ENCODE data around the gene TUBA3E. TPM values are rescaled to one million over a fixed set of nuclear protein-coding genes. Genes with fewer than 3 reads are reported as not detected.
"Not testable (repeated sequence)": the region's sequence is repeated elsewhere in the genome, so short reads cannot be mapped to it uniquely, and the experiment has no call there.

The TUBA3E gene
- polyA plus RNA-seq, 3 donors: not detected

- peak overlapping the region; percentile 67 to 90 (median 80) for H3K4me3 ChIP-seq (replicated peaks in 1 of 3; ENCODE audit: low read depth in 2 of 3, low read length in 3 of 3)
- not testable (repeated sequence) for H3K9me3 Mint-ChIP-seq; H3K36me3 Mint-ChIP-seq; DNase-seq; H3K36me3 ChIP-seq (replicated peaks in 1 of 2; ENCODE audit: control insufficient read depth in 1 of 2, insufficient read depth in 2 of 2, low read length in 2 of 2); H3K9me3 ChIP-seq (replicated peaks in 1 of 2; ENCODE audit: control insufficient read depth in 1 of 2, insufficient read depth in 1 of 2, low read length in 2 of 2); H4K20me1 ChIP-seq (ENCODE audit: insufficient read depth, low read length); H3K27me3 ChIP-seq (ENCODE audit: control insufficient read depth in 2 of 2, insufficient read depth in 2 of 2, low read length in 2 of 2); H3K27me3 Mint-ChIP-seq (ENCODE audit: low read depth in 3 of 3)
- WGBS (ENCODE audit: insufficient coverage): 34% methylated on average over 22 of the region's 38 CpGs
- peak overlapping the region; percentile 85 for H3K4me2 ChIP-seq (replicated peaks; ENCODE audit: extremely low read depth, low read length, poor library complexity, severe bottlenecking)
- Mint-ChIP-seq H3K27ac (peak overlapping the region; percentile 88 to 97 (median 92)), H3K4me1 (peaks cover 21% of the 10 kb centered on the region), H3K4me3 (peak overlapping the region; percentile 83 to 92)
- intact Hi-C loops (cut with micrococcal nuclease): loop anchor here in 1 of 2 donors (2.0 to 10.0 kb wide), 2 partner anchors 164 to 306 kb away; no protein-coding TSS in a partner anchor
- H2AFZ ChIP-seq (ENCODE audit: insufficient read depth, low read depth, low read length, poor library complexity, severe bottlenecking): peak overlapping the region; percentile 99
- H3K9ac ChIP-seq (ENCODE audit: insufficient read depth, low read length, poor library complexity, severe bottlenecking): peak overlapping the region; percentile 79
- peaks cover 17 to 25% of the 10 kb centered on the region in 2 donors for H3K4me1 ChIP-seq (ENCODE audit: control insufficient read depth in 1 of 2, insufficient read depth in 2 of 2, low read length in 2 of 2)
- peaks cover 71% of the 10 kb centered on the region for H3K79me2 ChIP-seq (ENCODE audit: insufficient read depth, low read length)
- H3K27ac ChIP-seq (ENCODE audit: low read depth in 1 of 2, low read length in 2 of 2): peak overlapping the region; percentile 59 to 92
Measured at GRCh38 chr2:130180404-130181324, 17.6 kb downstream of the TUBA3E start.

GRCh38 chr2:130174866-130175265, 23.4 kb downstream of the TUBA3E start:
- H3K36me3 ChIP-seq (replicated peaks in 1 of 2; ENCODE audit: control insufficient read depth in 1 of 2, insufficient read depth in 2 of 2, low read length in 2 of 2): peaks cover 34 to 60% of the 10 kb centered on the region in 2 donors

More at GRCh38 chr2:130174866-130175265, 23.4 kb downstream of the TUBA3E start:
- H3K27ac Mint-ChIP-seq; H3K4me3 ChIP-seq (replicated peaks in 1 of 3; ENCODE audit: low read depth in 2 of 3, low read length in 3 of 3); H3K4me1 ChIP-seq (ENCODE audit: control insufficient read depth in 1 of 2, insufficient read depth in 2 of 2, low read length in 2 of 2); H3K4me3 Mint-ChIP-seq; DNase-seq; H3K9me3 ChIP-seq (replicated peaks in 1 of 2; ENCODE audit: control insufficient read depth in 1 of 2, insufficient read depth in 1 of 2, low read length in 2 of 2); H3K4me1 Mint-ChIP-seq; H3K9me3 Mint-ChIP-seq; H3K27ac ChIP-seq (ENCODE audit: low read depth in 1 of 2, low read length in 2 of 2); H4K20me1 ChIP-seq (ENCODE audit: insufficient read depth, low read length); H3K27me3 ChIP-seq (ENCODE audit: control insufficient read depth in 2 of 2, insufficient read depth in 2 of 2, low read length in 2 of 2); H2AFZ ChIP-seq (ENCODE audit: insufficient read depth, low read depth, low read length, poor library complexity, severe bottlenecking); H3K27me3 Mint-ChIP-seq (ENCODE audit: low read depth in 3 of 3); H3K9ac ChIP-seq (ENCODE audit: insufficient read depth, low read length, poor library complexity, severe bottlenecking); H3K4me2 ChIP-seq (replicated peaks; ENCODE audit: extremely low read depth, low read length, poor library complexity, severe bottlenecking): not testable (repeated sequence)
- WGBS (ENCODE audit: insufficient coverage): 92% methylated on average over 4 of the region's 5 CpGs
- peaks cover 45 to 53% of the 10 kb centered on the region in 2 donors for H3K36me3 Mint-ChIP-seq
- H3K79me2 ChIP-seq (ENCODE audit: insufficient read depth, low read length): peaks cover 34% of the 10 kb centered on the region
- intact Hi-C loops (cut with micrococcal nuclease): loop anchor here in 1 of 2 donors (5.0 kb wide), 1 partner anchor 167 kb away; the partner anchor contains the start of gene IMP4

Data from CD14-positive monocyte (primary cell).